Breast epithelium (tissue), 4 donors: ENCODE results near the gene SCARB2. TPM values are rescaled to one million over a fixed set of nuclear protein-coding genes. Genes with fewer than 3 reads are reported as not detected.
A peak's percentile ranks its signal among the peaks of the same experiment; 100 is the strongest.

Experiments used
- DNase-seq, 2 donors: peaks; one replicate each; pipeline ENCODE4 v3.0.0-alpha.2; 2019; ENCODE audit warnings: low spot score in 2 of 2
- H3K27ac ChIP-seq, 2 donors: fragments of 200-600 bp; sonication (generic) in 1 of 2; one replicate each; pipeline ENCODE4 v1.5.1; 2016 to 2019; ENCODE audit warnings: mild to moderate bottlenecking in 1 of 2
- H3K27me3 ChIP-seq, 2 donors: fragments of 200-600 bp; sonication (generic) in 1 of 2; one replicate each; pipeline versions ENCODE4 v1.5.1 to v1.6.0; 2017 to 2019; ENCODE audit warnings: control low read depth in 1 of 2, mild to moderate bottlenecking in 1 of 2
- H3K36me3 ChIP-seq: fragments of 200-600 bp; one replicate; pipeline ENCODE4 v1.5.1; 2019
- H3K4me1 ChIP-seq, 2 donors: fragments of 200-600 bp; sonication (generic); one replicate each; pipeline ENCODE4 v1.5.1; 2016 to 2019; ENCODE audit warnings: control low read depth in 1 of 2
- H3K4me3 ChIP-seq, 3 donors: fragments of 200-600 bp; sonication (generic); 1 replicate in 2 of 3; 2 replicates in 1 of 3; pipeline ENCODE4 v1.5.1; 2016 to 2019; ENCODE audit warnings: mild to moderate bottlenecking in 3 of 3, moderate library complexity in 2 of 3
- H3K9me3 ChIP-seq, 2 donors: fragments of 200-600 bp; sonication (generic) in 1 of 2; one replicate each; pipeline ENCODE4 v1.5.1; 2016 to 2019; ENCODE audit warnings: control low read depth in 1 of 2
- CTCF ChIP-seq, 3 donors: fragments of 450-650 bp; IDR thresholded peaks; one replicate each; pipeline ENCODE4 v1.5.1; 2016 to 2017; ENCODE audit warnings: antibody characterized with exemption in 3 of 3, mild to moderate bottlenecking in 3 of 3, moderate library complexity in 3 of 3
- POLR2A ChIP-seq: fragments of 450-650 bp; IDR thresholded peaks from one replicate; pipeline ENCODE4 v1.6.1; 2016; ENCODE audit warnings: antibody characterized with exemption, mild to moderate bottlenecking, moderate library complexity
- POLR2AphosphoS5 ChIP-seq, 3 donors: sonication (generic); formaldehyde crosslinking; IDR thresholded peaks; one replicate each; pipeline ENCODE4 v1.6.1; 2017; ENCODE audit warnings: antibody characterized with exemption in 3 of 3
- intact Hi-C: fragments of 100-400 bp; cut with DNase I; formaldehyde crosslinking; loops from one replicate; pipeline ENCODE4 v1.15.1; 2023; ENCODE audit warnings: low total_unique reads
- total RNA-seq, 3 donors: library from RNA; depleted of rRNA; stranded (reverse); fragments of >200 nt; gene quantifications; one replicate each; pipeline ENCODE4 v1.1.0, GENCODE V29; 2016

SCARB2 gene
- total RNA-seq, 3 donors from 2014 or later = 148 to 231 (median 160) TPM

GRCh38 chr4:76253511-76253910 is 39.9 kb upstream of the SCARB2 start:
- Histone ChIP-seq H3K4me1 (no peaks in the 10 kb centered on the region), H3K9me3 (no peaks in the 10 kb centered on the region), H3K36me3 (no peaks in the 10 kb centered on the region), H3K27ac (no peak overlapping the region), H3K4me3 (no peak overlapping the region), H3K27me3 (no peaks in the 10 kb centered on the region)
- DNase-seq = no peak
- intact Hi-C loops = no loop called here
- TF ChIP-seq CTCF (IDR thresholded peaks at IDR 0.05) = no peak
- no peak for TF ChIP-seq POLR2AphosphoS5 (IDR thresholded peaks at IDR 0.05)
- TF ChIP-seq POLR2A = no peak

GRCh38 chr4:76252271-76252653 is 38.6 kb upstream of the SCARB2 start:
- Histone ChIP-seq H3K36me3 (no peaks in the 10 kb centered on the region), H3K4me1 (no peaks in the 10 kb centered on the region), H3K27me3 (no peaks in the 10 kb centered on the region), H3K4me3 (peak overlapping the region in 2 of 3 donors; percentile 74 to 77), H3K27ac (peak overlapping the region; percentile 80 to 89), H3K9me3 (no peaks in the 10 kb centered on the region)
- no peak for TF ChIP-seq POLR2A
- TF ChIP-seq POLR2AphosphoS5 (IDR thresholded peaks at IDR 0.05) = no peak
- no peak for TF ChIP-seq CTCF (IDR thresholded peaks at IDR 0.05)
- intact Hi-C loops = no loop called here
- DNase-seq = no peak

GRCh38 chr4:76251441-76252270 is 38.0 kb upstream of the SCARB2 start, which contains the start of gene FAM47E:
Gene FAM47E, plus strand, starts transcription at chr4:76251721. Its CDS starts 26 bp downstream, at chr4:76251747.
- no peaks in the 10 kb centered on the region for H3K36me3 ChIP-seq
- TF ChIP-seq POLR2A (peak; percentile 10), CTCF (IDR thresholded peaks at IDR 0.05) (no peak), POLR2AphosphoS5 (IDR thresholded peaks at IDR 0.05) (peak; percentile 21 to 78 (median 29))
- peak within 1 kb of the TSS; percentile 80 to 89 for H3K27ac ChIP-seq
- H3K27me3 ChIP-seq = no peaks in the 10 kb centered on the region
- peak; percentile 71 to 92 for DNase-seq
- H3K4me1 ChIP-seq = no peaks in the 10 kb centered on the region
- intact Hi-C loops = no loop called here
- peak within 1 kb of the TSS; percentile 57 to 77 (median 74) for H3K4me3 ChIP-seq
- H3K9me3 ChIP-seq = no peaks in the 10 kb centered on the region

- DNase-seq = no peak
- Histone ChIP-seq H3K9me3 (no peaks in the 10 kb centered on the region), H3K27ac (peak overlapping the region; percentile 80 to 89), H3K4me1 (no peaks in the 10 kb centered on the region), H3K36me3 (no peaks in the 10 kb centered on the region), H3K4me3 (peak overlapping the region; percentile 57 to 77 (median 74)), H3K27me3 (no peaks in the 10 kb centered on the region)
- no peak for TF ChIP-seq CTCF (IDR thresholded peaks at IDR 0.05)
- no peak for TF ChIP-seq POLR2AphosphoS5 (IDR thresholded peaks at IDR 0.05)
- no peak for TF ChIP-seq POLR2A
- intact Hi-C loops = no loop called here
Measured at GRCh38 chr4:76250962-76251361, 37.3 kb upstream of the SCARB2 start.

GRCh38 chr4:76246852-76247251 is 33.2 kb upstream of the SCARB2 start:
- H3K27me3 ChIP-seq = no peaks in the 10 kb centered on the region
- intact Hi-C loops = no loop called here
- H3K4me1 ChIP-seq = no peaks in the 10 kb centered on the region

More at GRCh38 chr4:76246852-76247251, 33.2 kb upstream of the SCARB2 start:
- no peak for DNase-seq
- no peak overlapping the region for H3K27ac ChIP-seq
- TF ChIP-seq POLR2AphosphoS5 (IDR thresholded peaks at IDR 0.05) (no peak), CTCF (IDR thresholded peaks at IDR 0.05) (no peak), POLR2A (no peak)
- H3K36me3 ChIP-seq = no peaks in the 10 kb centered on the region
- H3K4me3 ChIP-seq = no peak overlapping the region
- H3K9me3 ChIP-seq = no peaks in the 10 kb centered on the region
